IPS DF 4.7 (cell line): ENCODE results near the gene TUBB.
"Not testable (repeated sequence)": the region's sequence is repeated elsewhere in the genome, so short reads cannot be mapped to it uniquely, and the experiment has no call there.

Experiments used
- DNase-seq: peaks from one replicate; pipeline ENCODE4 v3.0.0-alpha.2; 2013; ENCODE audit warnings: low spot score; ENCODE audit errors: extremely low read depth

TUBB gene

GRCh38 chr6:30738532-30738931 lies 18.4 kb downstream of the TUBB start:
- no peak for DNase-seq

- DNase-seq = no peak
These were observed 20.4 kb downstream of the TUBB start for GRCh38 chr6:30740540-30740870.

GRCh38 chr6:30741063-30741779 lies 21.1 kb downstream of the TUBB start:
- DNase-seq = no peak

GRCh38 chr6:30741789-30742315 lies 21.7 kb downstream of the TUBB start:
- DNase-seq = no peak

GRCh38 chr6:30742316-30743098 lies 22.4 kb downstream of the TUBB start, which contains the start of gene FLOT1:
TSS of gene FLOT1 (minus strand) at chr6:30742687. CDS start at chr6:30742189, 498 bp downstream.
- no peak for DNase-seq

GRCh38 chr6:30743099-30744053 lies 23.2 kb downstream of the TUBB start:
- DNase-seq = no peak

GRCh38 chr6:30744054-30744805 lies 24.1 kb downstream of the TUBB start, which contains the start of gene IER3:
TSS of gene IER3 (minus strand) at chr6:30744547. CDS start at chr6:30744518, 29 bp downstream.
- no peak for DNase-seq

GRCh38 chr6:30747300-30747687 lies 27.1 kb downstream of the TUBB start:
- DNase-seq = no peak

- DNase-seq = no peak
These were observed 28.0 kb downstream of the TUBB start for GRCh38 chr6:30747902-30748769.

GRCh38 chr6:30748851-30749540 lies 28.8 kb downstream of the TUBB start:
- no peak for DNase-seq

GRCh38 chr6:30749554-30750378 lies 29.6 kb downstream of the TUBB start:
- no peak for DNase-seq

GRCh38 chr6:30750379-30750668 lies 30.2 kb downstream of the TUBB start:
- DNase-seq = no peak

- DNase-seq = no peak
These were observed 32.2 kb downstream of the TUBB start for GRCh38 chr6:30752157-30752927.

- no peak for DNase-seq
These were observed 34.5 kb downstream of the TUBB start for GRCh38 chr6:30754631-30755030.

- DNase-seq = not testable (repeated sequence)
These were observed 36.4 kb downstream of the TUBB start for GRCh38 chr6:30756405-30757003.

GRCh38 chr6:30757261-30757904 lies 37.2 kb downstream of the TUBB start:
- DNase-seq = no peak
